Thyroid gland (tissue), 4 donors: ENCODE results near the gene INF2. TPM values are rescaled to one million over a fixed set of nuclear protein-coding genes. Genes with fewer than 3 reads are reported as not detected.

Experiments
- DNase-seq, 2 donors: peaks; one replicate each; pipeline ENCODE4 v3.0.0-alpha.2; 2019
- H3K27ac ChIP-seq, 3 donors: fragments of 200-600 bp; sonication (generic); 1 replicate in 2 of 3; 2 replicates in 1 of 3; pipeline ENCODE4 v1.5.1; 2016 to 2019; ENCODE audit warnings: mild to moderate bottlenecking in 1 of 3, moderate library complexity in 1 of 3
- H3K27me3 ChIP-seq: fragments of 200-600 bp; sonication (generic); one replicate; pipeline ENCODE4 v1.5.1; 2019
- H3K36me3 ChIP-seq, 2 donors: fragments of 200-600 bp; sonication (generic); one replicate each; pipeline ENCODE4 v1.5.1; 2016 to 2019
- H3K4me1 ChIP-seq, 2 donors: fragments of 200-600 bp; sonication (generic); one replicate each; pipeline ENCODE4 v1.5.1; 2017 to 2019
- H3K4me3 ChIP-seq, 3 donors: fragments of 200-600 bp; sonication (generic); replicated peaks in 1 of 3; 1 replicate in 2 of 3; 2 replicates in 1 of 3; pipeline ENCODE4 v1.5.1; 2016; ENCODE audit warnings: mild to moderate bottlenecking in 1 of 3
- H3K9me3 ChIP-seq: fragments of 200-600 bp; sonication (generic); one replicate; pipeline ENCODE4 v1.5.1; 2017
- POLR2A ChIP-seq, 2 donors: fragments of 450-650 bp; IDR thresholded peaks; one replicate each; pipeline ENCODE4 v1.6.1; 2017; ENCODE audit warnings: antibody characterized with exemption in 2 of 2, mild to moderate bottlenecking in 2 of 2, moderate library complexity in 1 of 2
- WGBS, 2 donors: methylation state at CpG; one replicate each; pipeline ENCODE4 v1.1.5; 2017; 5-methylcytosine and 5-hydroxymethylcytosine counted together
- intact Hi-C: fragments of 100-400 bp; cut with DNase I; formaldehyde crosslinking; loops from one replicate; pipeline ENCODE4 v1.15.1; 2023
- total RNA-seq, 4 donors: library from RNA; depleted of rRNA; stranded (reverse); fragments of >200 nt; gene quantifications; one replicate each; pipeline ENCODE4 v1.2.3, GENCODE V29; 2016
- TF ChIP-seq, protein P1 (sequence below), 6 experiments: fragments of 200-600 bp in 3 of 6; fragments of 450-650 bp in 3 of 6; sonication (generic) in 3 of 6; IDR thresholded peaks; one replicate each; pipeline ENCODE4 v1.5.1; 2016 to 2019; ENCODE audit warnings: antibody characterized with exemption in 6 of 6, mild to moderate bottlenecking in 2 of 6, inconsistent platforms in 1 of 6, moderate library complexity in 1 of 6

The INF2 gene
- total RNA-seq, 4 donors from 2014 or later, result 35.1 to 54.7 (median 42.5) TPM

DNA sequence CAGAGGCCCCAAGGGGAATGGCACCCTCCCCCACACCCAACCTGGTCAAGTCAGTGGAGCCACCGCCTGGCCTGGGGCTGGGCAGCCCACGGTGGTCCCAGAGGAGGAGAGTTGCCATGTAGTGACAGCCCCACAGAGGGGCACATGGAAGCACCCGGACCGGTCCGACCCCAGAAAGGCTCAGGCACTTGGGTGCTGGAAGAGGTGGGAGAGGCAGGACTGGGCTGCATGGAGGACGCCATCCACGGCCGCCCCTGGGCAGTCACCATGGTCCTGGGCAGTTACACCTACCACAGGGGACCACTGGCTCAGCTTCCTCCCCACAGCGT lies 46.9 kb upstream of the INF2 start:
- intact Hi-C loops, result loop anchor here (5.0 kb wide), 1 partner anchor 505 kb away; the partner anchor contains the start of gene KIF26A
- WGBS, 2 donors, result 87 to 91% methylated on average over 5 to 8 of the region's 9 CpGs
- TF ChIP-seq POLR2A (IDR thresholded peaks at IDR 0.05), result no peak
- TF ChIP-seq, protein P1, sequence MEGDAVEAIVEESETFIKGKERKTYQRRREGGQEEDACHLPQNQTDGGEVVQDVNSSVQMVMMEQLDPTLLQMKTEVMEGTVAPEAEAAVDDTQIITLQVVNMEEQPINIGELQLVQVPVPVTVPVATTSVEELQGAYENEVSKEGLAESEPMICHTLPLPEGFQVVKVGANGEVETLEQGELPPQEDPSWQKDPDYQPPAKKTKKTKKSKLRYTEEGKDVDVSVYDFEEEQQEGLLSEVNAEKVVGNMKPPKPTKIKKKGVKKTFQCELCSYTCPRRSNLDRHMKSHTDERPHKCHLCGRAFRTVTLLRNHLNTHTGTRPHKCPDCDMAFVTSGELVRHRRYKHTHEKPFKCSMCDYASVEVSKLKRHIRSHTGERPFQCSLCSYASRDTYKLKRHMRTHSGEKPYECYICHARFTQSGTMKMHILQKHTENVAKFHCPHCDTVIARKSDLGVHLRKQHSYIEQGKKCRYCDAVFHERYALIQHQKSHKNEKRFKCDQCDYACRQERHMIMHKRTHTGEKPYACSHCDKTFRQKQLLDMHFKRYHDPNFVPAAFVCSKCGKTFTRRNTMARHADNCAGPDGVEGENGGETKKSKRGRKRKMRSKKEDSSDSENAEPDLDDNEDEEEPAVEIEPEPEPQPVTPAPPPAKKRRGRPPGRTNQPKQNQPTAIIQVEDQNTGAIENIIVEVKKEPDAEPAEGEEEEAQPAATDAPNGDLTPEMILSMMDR (IDR thresholded peaks at IDR 0.05), result no peak
- H3K4me3 ChIP-seq, result no peak overlapping the region
- DNase-seq, result no peak
- H3K27me3 ChIP-seq, result no peaks in the 10 kb centered on the region
- H3K36me3 ChIP-seq, result no peaks in the 10 kb centered on the region
- no peaks in the 10 kb centered on the region for H3K4me1 ChIP-seq
- H3K27ac ChIP-seq, result no peak overlapping the region
- no peaks in the 10 kb centered on the region for H3K9me3 ChIP-seq

GRCh38 chr14:104643306-104643705 lies 46.1 kb upstream of the INF2 start:
- 56 to 85% methylated on average over 5 to 8 of the region's 8 CpGs for WGBS, 2 donors
- H3K27me3 ChIP-seq, result no peaks in the 10 kb centered on the region

GRCh38 chr14:104644091-104644635 lies 45.3 kb upstream of the INF2 start:
- TF ChIP-seq POLR2A (IDR thresholded peaks at IDR 0.05), result no peak
- TF ChIP-seq, protein P1 (IDR thresholded peaks at IDR 0.05), result no peak
- Histone ChIP-seq H3K27ac (no peak overlapping the region), H3K4me1 (no peaks in the 10 kb centered on the region), H3K27me3 (no peaks in the 10 kb centered on the region), H3K4me3 (no peak overlapping the region), H3K9me3 (no peaks in the 10 kb centered on the region), H3K36me3 (no peaks in the 10 kb centered on the region)
- WGBS, 2 donors, result 72 to 78% methylated on average over 11 to 12 of the region's 12 CpGs
- DNase-seq, result no peak
- intact Hi-C loops, result loop anchor here (5.0 kb wide), 1 partner anchor 507 kb away; the partner anchor contains the start of gene KIF26A

More at GRCh38 chr14:104643306-104643705, 46.1 kb upstream of the INF2 start:
- Histone ChIP-seq H3K9me3 (no peaks in the 10 kb centered on the region), H3K27ac (no peak overlapping the region), H3K36me3 (no peaks in the 10 kb centered on the region), H3K4me3 (no peak overlapping the region), H3K4me1 (no peaks in the 10 kb centered on the region)
- intact Hi-C loops, result loop anchor here (5.0 kb wide), 1 partner anchor 506 kb away; the partner anchor contains the start of gene KIF26A
- TF ChIP-seq, protein P1 (IDR thresholded peaks at IDR 0.05), result no peak
- TF ChIP-seq POLR2A (IDR thresholded peaks at IDR 0.05), result no peak
- DNase-seq, result no peak

DNA sequence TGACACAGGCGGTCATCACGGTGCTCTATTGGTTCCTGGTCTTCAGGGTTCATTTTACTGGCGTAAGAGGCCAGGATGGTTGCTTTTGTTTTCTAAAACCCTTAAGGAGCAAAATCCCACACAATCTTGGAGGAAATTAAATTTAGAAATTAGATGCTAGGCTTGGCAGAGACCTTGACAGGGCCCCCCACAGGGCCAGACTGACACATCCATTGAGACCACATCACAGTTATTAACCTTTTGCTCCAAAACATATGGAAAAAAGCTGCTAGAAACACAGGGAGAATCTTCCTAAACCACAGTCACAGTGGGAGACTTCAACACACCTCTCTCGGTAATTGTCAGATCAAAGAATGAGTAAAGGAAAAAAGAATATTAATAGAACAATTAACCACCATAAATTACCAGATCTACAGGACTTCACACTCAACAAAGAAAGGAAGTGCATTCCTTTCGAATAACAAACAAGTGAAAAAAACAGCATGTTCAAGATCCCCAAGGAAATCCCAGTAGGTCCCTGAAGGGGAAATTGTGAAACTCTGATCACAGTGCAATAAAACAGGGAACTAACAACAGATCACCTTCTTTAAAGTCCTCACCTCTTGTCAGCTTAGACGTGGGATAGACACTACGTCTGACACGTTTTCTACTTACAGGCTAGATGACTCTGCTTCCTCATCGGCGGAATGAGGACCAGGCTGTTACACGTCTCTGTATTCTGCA lies 44.6 kb upstream of the INF2 start:
- Histone ChIP-seq H3K4me1 (peaks cover 0 to under 1% of the 10 kb centered on the region in 2 donors), H3K4me3 (no peak overlapping the region), H3K9me3 (no peaks in the 10 kb centered on the region), H3K36me3 (no peaks in the 10 kb centered on the region), H3K27me3 (no peaks in the 10 kb centered on the region), H3K27ac (no peak overlapping the region)
- TF ChIP-seq POLR2A (IDR thresholded peaks at IDR 0.05), result no peak
- TF ChIP-seq, protein P1 (IDR thresholded peaks at IDR 0.05), result no peak
- intact Hi-C loops, result loop anchor here (5.0 kb wide), 1 partner anchor 508 kb away; the partner anchor contains the start of gene KIF26A
- no peak for DNase-seq
- WGBS, 2 donors, result 70% methylated on average over 11 of the region's 11 CpGs

DNA sequence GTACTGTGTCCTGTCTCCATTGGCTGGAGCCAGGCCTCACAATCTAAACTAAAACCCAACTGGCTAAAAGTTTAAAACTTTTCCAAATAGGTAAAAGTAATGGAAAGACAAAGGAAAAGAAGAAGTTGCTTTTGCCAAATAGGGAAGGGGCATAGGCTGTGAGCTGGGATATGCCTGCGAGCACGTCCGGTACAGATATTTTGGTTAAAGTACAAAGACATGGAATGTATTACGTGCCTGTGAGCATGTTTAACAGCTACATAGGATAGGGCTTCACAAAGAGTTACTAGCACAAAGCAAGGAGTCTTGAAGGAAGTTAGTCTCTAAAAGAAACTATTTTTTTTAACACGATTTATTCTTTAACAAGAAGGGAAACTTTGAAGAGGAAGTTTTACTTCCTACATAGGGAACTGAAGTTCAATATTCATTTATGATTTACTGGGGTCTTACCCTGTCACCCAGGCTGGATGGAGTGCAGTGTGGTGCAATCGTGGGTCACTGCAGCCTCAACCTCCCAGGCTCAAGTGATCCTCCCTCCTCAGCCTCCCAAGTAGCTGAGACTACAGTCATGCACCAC lies 41.9 kb upstream of the INF2 start:
- 79 to 82% methylated on average over 6 of the region's 6 CpGs for whole genome bisulfite sequencing, 2 donors
- no peaks in the 10 kb centered on the region for H3K9me3 ChIP-seq
- H3K36me3 ChIP-seq, result no peaks in the 10 kb centered on the region
- H3K4me3 ChIP-seq, result no peak overlapping the region
- peaks cover 0 to 6% of the 10 kb centered on the region in 2 donors for H3K4me1 ChIP-seq
- intact Hi-C loops, result no loop called here
- DNase-seq, result no peak
- TF ChIP-seq, protein P1 (IDR thresholded peaks at IDR 0.05), result no peak
- no peak overlapping the region for H3K27ac ChIP-seq
- no peaks in the 10 kb centered on the region for H3K27me3 ChIP-seq
